NCI-H2196 treated with DMSO at 0.1 percent for 48 hours (cell line): ENCODE data around the gene TOMM7.
"Not testable (repeated sequence)": the region's sequence is repeated elsewhere in the genome, so short reads cannot be mapped to it uniquely, and the experiment has no call there.

Experiments
- DNase-seq: peaks from one replicate; lab custom pipeline; 2025; ENCODE audit not compliant: unreplicated experiment; lab: John Stamatoyannopoulos, UW

TOMM7 gene

GRCh38 chr7:22854158-22855048 lies 31.8 kb upstream of the TOMM7 start:
- peak; percentile 39 for DNase-seq

DNA sequence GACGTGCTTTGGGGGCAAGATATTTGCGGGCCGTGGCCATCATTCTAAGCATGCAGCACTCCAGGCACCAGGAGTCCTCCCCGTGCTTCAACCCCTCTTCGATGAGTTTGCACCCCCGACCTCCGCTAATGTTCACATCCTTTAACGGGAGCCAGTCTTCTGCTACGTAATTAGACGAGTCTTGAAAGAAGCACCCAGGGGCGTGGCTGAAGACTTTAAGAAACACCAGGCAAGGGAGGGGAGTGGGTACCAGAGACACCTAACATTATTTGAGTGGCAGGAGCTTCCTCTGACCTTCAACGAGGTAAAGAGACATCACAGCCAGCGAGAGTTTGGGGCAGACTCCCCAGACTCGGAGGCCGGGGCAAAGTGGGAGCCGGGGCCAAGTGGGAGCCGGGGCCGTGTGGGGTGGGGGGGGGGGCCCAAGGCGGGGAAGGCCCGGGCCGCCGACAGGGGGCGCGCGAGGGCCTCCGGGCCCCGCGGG lies 31.1 kb upstream of the TOMM7 start:
- no peak for DNase-seq

DNA sequence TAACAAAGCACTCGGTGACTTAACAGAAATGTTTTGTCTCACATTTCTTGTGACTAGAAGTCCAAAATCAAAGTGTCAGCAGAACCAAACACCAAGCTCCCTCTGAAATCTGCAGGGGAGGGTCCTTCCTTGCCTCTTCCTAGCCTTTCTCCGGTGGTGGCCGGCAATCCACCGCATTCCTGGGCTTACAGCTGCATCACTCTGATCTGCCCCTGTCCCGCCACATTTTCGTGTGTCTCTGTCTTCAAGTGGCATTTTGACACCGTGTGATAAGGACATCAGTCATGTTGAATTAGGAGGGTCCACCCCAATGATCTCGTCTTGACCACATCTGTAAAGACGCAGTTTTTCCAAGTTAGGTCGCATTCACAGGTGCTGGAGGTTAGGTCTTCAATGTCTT lies 30.5 kb upstream of the TOMM7 start:
- no peak for DNase-seq

- DNase-seq = no peak
Measured at GRCh38 chr7:22851145-22851544, 28.5 kb upstream of the TOMM7 start.

- DNase-seq = not testable (repeated sequence)
Measured at GRCh38 chr7:22850394-22850793, 27.7 kb upstream of the TOMM7 start.

DNA sequence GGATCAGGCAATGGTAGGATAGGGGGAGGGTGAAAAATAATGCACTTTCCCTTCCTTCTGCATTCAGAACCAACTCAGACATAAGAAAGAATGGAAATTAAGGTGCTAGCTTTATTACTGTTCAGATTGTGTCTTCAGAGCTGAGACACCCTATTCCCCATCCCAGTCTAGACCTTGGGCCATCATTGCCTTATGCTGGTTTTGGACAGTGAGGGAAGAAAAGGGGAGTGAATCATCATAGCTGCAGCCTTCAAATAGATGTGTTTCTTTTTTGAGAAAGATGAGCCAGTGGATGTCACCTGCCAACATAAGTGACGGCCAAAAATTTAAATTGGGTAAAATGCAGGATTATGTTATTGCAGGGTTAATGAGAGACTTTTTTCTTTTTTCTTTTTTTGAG lies 27.0 kb upstream of the TOMM7 start:
- DNase-seq = no peak

DNA sequence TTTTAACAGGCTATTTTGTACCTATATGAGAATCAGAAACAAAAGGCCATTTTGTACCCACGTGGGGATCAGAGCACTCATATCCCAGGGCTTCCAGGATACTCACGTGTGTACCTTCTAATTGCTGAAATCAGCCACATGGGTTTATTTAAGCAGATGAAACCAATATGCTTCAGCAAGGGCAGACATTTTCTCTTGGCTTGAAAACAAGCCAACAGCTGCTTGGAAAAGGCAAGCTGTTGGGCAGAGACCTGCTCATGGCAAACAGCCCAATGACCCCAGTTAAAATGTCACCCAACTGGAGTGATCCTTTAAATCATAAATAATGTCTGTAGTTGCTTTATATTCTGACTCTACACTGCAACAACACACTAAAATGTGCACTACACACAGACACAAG lies 26.5 kb upstream of the TOMM7 start:
- DNase-seq = peak; percentile 19

DNA sequence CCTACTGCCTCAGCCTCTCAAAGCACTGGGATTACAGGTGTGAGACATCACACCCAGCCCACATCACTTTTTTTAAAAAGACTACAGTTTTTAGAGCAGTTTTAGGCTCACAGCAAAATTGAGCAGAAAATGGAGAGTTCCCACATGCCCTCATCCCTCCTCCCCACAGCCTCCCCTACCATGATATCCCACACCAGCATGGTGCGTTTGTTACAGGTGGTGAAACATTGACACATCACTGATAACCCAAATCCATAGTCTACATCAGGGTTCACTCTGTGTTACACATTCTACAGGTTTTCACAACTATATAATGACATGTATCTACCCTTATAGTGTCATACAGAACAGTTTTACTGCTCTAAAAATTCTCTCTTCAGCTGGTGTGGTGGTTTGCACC lies 24.3 kb upstream of the TOMM7 start:
- no peak for DNase-seq

GRCh38 chr7:22845221-22845834 lies 22.7 kb upstream of the TOMM7 start:
- no peak for DNase-seq

DNA sequence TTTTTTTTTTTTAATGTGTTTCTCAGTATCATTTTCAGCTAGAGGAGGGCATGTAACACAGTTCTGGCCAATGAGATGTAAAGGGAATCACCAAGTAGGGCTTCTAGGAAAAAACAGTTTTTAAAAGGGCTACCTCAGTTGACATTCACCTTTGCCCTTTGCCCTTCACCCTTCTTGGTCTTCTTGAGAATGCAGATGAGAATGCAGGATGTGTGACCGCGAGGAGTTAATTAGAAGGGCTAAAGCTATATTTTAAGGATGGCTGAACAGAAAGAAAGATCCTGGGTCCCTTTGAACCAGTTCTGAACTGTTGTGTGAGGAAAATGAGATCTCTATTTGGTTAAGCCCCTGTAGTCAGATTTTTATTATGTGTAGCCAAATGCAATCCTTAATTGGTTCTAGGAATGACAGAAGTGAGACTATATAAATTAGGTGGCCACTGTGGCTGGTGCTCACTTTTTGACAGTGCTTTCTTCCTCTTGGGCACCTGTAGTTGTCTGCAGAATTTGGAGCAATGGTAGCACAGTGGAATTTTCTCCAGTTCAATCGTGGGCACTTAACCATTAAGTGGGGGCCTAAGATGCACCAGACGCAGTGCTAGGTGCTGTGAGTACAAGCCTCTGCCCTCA lies 21.1 kb upstream of the TOMM7 start:
- DNase-seq = no peak

DNA sequence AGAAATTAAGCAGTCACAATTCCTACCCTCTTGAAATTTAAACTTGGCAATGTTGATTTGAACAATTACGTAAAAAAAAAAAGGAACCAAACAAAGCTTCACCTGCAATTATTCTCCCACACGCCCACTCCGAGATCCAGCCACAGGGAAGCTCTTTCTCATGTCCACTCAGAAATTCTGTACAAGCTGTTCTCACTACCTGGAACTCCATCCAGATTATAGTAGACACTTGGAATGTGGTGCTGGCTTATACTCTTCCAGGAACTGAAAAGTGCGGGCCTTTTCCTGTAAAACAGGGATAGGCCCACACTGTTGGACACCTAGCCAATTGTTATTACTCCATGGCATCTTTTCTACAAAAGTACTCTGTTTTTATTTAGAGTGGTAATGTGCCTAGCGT lies 20.3 kb upstream of the TOMM7 start:
- DNase-seq = no peak

DNA sequence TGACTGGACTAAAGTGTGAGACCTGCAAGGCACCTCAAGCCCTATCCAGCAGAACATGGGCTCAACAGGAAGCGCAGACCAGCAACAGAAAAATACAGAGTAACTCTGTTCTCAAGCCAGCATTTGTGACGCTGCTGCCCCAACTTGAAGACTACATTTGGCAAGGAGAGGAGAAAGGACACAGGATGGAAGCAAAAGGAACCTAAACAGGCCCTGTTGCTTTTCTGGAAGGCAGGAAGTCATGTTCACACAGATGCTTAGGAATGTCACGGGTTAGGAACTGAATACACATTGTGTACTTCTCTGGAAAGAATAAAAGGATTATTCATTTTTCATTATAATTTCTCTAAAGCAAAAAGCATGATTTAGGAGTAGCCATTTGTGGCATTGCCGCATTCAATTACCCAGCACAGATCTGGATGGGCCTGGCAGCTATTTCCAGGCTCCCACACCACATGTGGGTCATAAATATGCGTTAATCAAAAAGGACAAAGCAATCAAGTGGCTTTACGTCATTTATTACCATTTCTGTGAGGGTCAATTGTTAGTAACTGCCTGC lies 19.8 kb upstream of the TOMM7 start:
- no peak for DNase-seq

GRCh38 chr7:22841954-22842353 lies 19.3 kb upstream of the TOMM7 start:
- no peak for DNase-seq

- DNase-seq = no peak
Measured at GRCh38 chr7:22837308-22837707, 14.7 kb upstream of the TOMM7 start.

DNA sequence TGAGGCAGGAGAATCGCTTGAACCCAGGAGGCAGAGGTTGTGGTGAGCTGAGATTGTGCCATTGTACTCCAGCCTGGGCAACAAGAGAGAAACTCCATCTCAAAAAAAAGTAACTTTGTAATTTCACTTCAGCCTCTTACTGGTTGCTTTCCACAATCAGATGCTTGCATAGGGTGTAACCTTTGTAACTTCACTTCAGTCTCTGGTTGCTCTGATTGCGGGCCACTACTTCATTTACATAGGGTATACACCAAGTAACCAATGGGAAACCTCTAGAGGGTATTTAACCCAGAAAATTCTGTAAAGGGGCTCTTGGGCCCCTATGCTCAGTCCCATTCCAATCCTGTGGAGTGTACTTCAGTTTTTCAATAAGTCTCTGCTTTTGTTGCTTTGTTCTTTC lies 13.9 kb upstream of the TOMM7 start:
- not testable (repeated sequence) for DNase-seq

DNA sequence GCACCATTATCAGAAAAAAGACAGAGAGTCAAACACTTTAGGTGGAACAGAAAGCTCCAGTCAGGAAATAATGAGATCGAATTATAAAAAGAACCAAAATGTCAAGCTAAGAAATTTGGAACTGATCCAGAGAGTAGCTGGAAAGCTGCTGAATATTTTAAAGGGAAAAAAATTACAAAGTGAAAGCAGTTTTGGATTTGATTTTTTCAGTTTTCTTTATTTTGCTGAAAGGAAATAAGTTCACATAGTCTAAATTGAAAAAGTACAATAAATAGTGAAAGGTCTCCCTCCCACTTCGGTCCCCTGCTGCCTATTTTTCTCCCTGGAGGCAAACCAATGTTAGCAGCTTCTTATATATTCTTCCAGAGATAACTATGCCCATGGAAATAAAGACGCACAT lies 11.3 kb upstream of the TOMM7 start:
- DNase-seq = no peak

- no peak for DNase-seq
Measured at GRCh38 chr7:22833113-22833855, 10.6 kb upstream of the TOMM7 start.

DNA sequence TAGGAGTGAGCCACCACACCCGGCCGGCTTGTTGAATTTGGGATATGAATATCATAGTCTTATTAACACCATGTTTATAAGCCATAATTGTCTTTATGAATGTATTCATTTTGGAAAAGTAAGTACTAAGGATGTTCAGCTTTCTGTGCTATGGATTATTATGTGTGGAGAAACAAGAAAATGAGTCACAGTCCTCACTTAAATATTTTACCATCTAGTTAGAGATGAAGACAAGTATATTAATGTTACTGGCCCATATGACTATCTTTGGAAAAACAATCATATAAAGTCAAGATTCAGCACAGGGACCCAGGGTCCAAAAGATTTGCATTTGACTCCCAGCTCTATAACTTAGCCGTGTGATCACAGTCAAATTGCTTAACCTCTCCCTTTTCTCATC lies 9.8 kb upstream of the TOMM7 start:
- no peak for DNase-seq

- DNase-seq = no peak
Measured at GRCh38 chr7:22831602-22832305, 9.1 kb upstream of the TOMM7 start.

- no peak for DNase-seq
Measured at GRCh38 chr7:22827563-22827962, 4.9 kb upstream of the TOMM7 start.
